Measurements from ENCODE around the gene CCDC85A.

DNA sequence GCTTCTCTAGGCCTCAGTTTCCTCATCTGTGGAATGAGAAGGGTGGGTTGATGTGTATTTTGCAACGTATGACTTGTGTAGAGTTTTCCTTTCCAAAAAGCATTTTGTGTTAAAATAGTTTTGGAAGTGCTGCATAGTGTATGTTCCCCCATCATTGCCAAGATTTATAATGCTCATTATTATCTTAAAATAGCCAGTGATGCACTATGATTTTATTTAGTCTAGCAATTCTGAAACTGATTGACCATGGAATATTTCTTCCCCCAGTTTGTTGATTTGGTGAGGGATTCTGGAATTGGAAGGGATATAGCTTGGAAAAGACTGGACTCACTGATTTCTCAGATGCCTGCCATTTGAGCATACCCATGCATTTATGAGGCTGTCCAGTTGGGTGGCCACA is 130.6 kb downstream of the CCDC85A start:
- TF ChIP-seq, protein P1, sequence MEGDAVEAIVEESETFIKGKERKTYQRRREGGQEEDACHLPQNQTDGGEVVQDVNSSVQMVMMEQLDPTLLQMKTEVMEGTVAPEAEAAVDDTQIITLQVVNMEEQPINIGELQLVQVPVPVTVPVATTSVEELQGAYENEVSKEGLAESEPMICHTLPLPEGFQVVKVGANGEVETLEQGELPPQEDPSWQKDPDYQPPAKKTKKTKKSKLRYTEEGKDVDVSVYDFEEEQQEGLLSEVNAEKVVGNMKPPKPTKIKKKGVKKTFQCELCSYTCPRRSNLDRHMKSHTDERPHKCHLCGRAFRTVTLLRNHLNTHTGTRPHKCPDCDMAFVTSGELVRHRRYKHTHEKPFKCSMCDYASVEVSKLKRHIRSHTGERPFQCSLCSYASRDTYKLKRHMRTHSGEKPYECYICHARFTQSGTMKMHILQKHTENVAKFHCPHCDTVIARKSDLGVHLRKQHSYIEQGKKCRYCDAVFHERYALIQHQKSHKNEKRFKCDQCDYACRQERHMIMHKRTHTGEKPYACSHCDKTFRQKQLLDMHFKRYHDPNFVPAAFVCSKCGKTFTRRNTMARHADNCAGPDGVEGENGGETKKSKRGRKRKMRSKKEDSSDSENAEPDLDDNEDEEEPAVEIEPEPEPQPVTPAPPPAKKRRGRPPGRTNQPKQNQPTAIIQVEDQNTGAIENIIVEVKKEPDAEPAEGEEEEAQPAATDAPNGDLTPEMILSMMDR (IDR thresholded peaks at IDR 0.05 in 8 of 11, conservative IDR thresholded peaks at IDR 0.05 in 3 of 11), result no peak
- TF ChIP-seq POLR2AphosphoS5 (IDR thresholded peaks at IDR 0.05), result no peak

All from spleen (tissue), 7 donors.